GM12891 (cell line): ENCODE results near the gene MGMT.

ENCODE experiments used
- PAX5 ChIP-seq: IDR thresholded peaks from 2 replicates; pipeline ENCODE4 v1.6.1; 2011; ENCODE audit warnings: low read length, moderate library complexity, mild to moderate bottlenecking; ENCODE audit not compliant: insufficient read depth, severe bottlenecking
- POLR2A ChIP-seq: IDR thresholded peaks from 2 replicates; pipeline ENCODE4 v1.6.1; 2011; ENCODE audit warnings: low read depth, low read length, control low read depth
- POLR2AphosphoS5 ChIP-seq: IDR thresholded peaks from 2 replicates; pipeline ENCODE4 v1.6.1; 2011; ENCODE audit warnings: low read depth, low read length, control low read depth
- POU2F2 ChIP-seq: IDR thresholded peaks from 2 replicates; pipeline ENCODE4 v1.6.1; 2011; ENCODE audit warnings: low read depth, mild to moderate bottlenecking, control low read depth, low read length, moderate library complexity
- SPI1 ChIP-seq: IDR thresholded peaks from 2 replicates; pipeline ENCODE4 v1.6.1; 2011; ENCODE audit warnings: low read depth, low read length, control low read depth
- TAF1 ChIP-seq: IDR thresholded peaks from 2 replicates; pipeline ENCODE4 v1.6.1; 2011; ENCODE audit warnings: low read depth, low read length, control low read depth

DNA sequence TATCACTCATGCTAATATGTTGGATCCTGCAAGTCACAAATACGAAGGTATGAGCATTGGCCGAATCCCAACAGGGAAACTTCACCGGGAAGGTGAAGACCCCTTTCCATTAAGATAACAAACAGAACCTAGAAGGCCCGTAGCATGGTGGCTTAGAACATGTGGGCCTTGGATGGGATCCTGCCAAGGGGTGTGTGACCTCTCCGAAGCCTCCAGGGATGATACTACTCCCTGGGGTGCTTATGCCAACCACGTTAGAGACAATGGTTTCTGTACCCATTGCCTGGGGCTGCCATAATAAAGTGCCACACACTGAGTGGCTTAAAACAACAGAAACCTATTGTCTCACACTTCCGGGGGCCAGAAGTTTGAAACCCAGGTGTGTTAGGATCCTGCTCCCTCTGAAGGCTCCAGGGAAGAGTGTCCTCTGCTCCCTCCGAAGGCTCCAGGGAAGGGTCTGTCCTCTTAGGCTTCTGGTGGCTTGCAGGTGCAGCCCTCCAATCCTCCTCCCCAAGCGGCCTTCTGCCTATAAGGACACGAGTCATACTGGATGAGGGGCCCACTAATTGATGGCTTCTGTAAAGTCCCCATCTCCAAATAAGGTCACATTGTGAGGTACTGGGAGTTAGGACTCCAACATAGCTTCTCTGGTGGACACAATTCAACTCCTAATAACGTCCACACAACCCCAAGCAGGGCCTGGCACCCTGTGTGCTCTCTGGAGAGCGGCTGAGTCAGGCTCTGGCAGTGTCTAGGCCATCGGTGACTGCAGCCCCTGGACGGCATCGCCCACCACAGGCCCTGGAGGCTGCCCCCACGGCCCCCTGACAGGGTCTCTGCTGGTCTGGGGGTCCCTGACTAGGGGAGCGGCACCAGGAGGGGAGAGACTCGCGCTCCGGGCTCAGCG lies 992 bp upstream of the MGMT start:
- TF ChIP-seq PAX5 (no peak), POLR2A (no peak), POLR2AphosphoS5 (no peak), TAF1 (no peak), POU2F2 (no peak), SPI1 (no peak)
